Ovary (tissue), 9 donors: ENCODE results near the gene PSENEN. TPM values are rescaled to one million over a fixed set of nuclear protein-coding genes. Genes with fewer than 3 reads are reported as not detected.
A peak's percentile ranks its signal among the peaks of the same experiment; 100 is the strongest.

ENCODE experiments used
- DNase-seq, 5 donors: peaks; one replicate each; pipeline ENCODE4 v3.0.0-alpha.2; 2019 to 2020
- H3K27ac ChIP-seq, 2 donors: fragments of 200-600 bp; one replicate each; pipeline versions ENCODE4 v1.5.1 to v1.8.0; 2019 to 2022
- H3K27me3 ChIP-seq: fragments of 200-600 bp; one replicate; pipeline ENCODE4 v1.8.0; 2022
- H3K36me3 ChIP-seq: fragments of 200-600 bp; sonication (generic); one replicate; pipeline ENCODE4 v1.5.1; 2019
- H3K4me1 ChIP-seq: one replicate; pipeline ENCODE4 v1.8.1; 2013; ENCODE audit warnings: mild to moderate bottlenecking, moderate library complexity; ENCODE audit not compliant: insufficient read depth
- H3K4me3 ChIP-seq: fragments of 200-600 bp; sonication (generic); one replicate; pipeline ENCODE4 v1.5.1; 2017
- H3K9me3 ChIP-seq, 2 donors: fragments of 200-600 bp in 1 of 2; sonication (generic) in 1 of 2; one replicate each; pipeline versions ENCODE4 v1.5.1 to v1.8.1; 2013 to 2019; ENCODE audit warnings: mild to moderate bottlenecking in 1 of 2, moderate library complexity in 1 of 2
- CTCF ChIP-seq, 3 donors: fragments of 450-650 bp in 2 of 3; fragments of 200-600 bp in 1 of 3; IDR thresholded peaks; one replicate each; pipeline versions ENCODE4 v1.5.1 to v1.8.0; 2016 to 2022; ENCODE audit warnings: antibody characterized with exemption in 3 of 3, mild to moderate bottlenecking in 1 of 3
- EP300 ChIP-seq: sonication (generic); formaldehyde crosslinking; IDR thresholded peaks from one replicate; pipeline ENCODE4 v1.6.1; 2017; ENCODE audit warnings: antibody characterized with exemption
- POLR2A ChIP-seq: fragments of 450-650 bp; IDR thresholded peaks from one replicate; pipeline ENCODE4 v1.6.1; 2017; ENCODE audit warnings: antibody characterized with exemption, mild to moderate bottlenecking, moderate library complexity
- WGBS, 3 donors: extraction: QIAGEN DNeasy Blood & Tissue Kit in 1 of 3; methylation state at CpG; one replicate each; pipeline versions ENCODE4 v1.1.5 to v1.1.7; 2013 to 2017; 5-methylcytosine and 5-hydroxymethylcytosine counted together
- intact Hi-C, 4 donors: fragments of 100-400 bp; cut with DNase I; formaldehyde crosslinking; loops; one replicate each; pipeline versions ENCODE4 v1.11.0 to v1.15.1; 2022 to 2023
- polyA plus RNA-seq, 2 donors: library from polyadenylated mRNA; stranded (reverse); fragments of 200-250 nt in 1 of 2; fragments of 350-450 nt in 1 of 2; fragmentation: Illumina TruSeq in 1 of 2; extraction: RNeasy Lipid Tissue Mini Kit (QIAGEN cat#74804) in 1 of 2; gene quantifications; one replicate each; pipeline ENCODE4 v1.2.3, GENCODE V29; 2013 to 2014
- total RNA-seq, 7 donors: library from RNA; depleted of rRNA in 2 of 7; stranded (reverse); fragments of >200 nt in 2 of 7; fragmentation: NEBNext Ultra II Directional in 3 of 7; extraction: Animal tissue kit (Norgen Biotek cat#: 25700) in 3 of 7; gene quantifications; one replicate each; pipeline versions ENCODE4 v1.1.0 to v1.2.4, GENCODE V29; 2016 to 2023
- donor health status: DM: no; HTN: no; CAD: no; lungs with moderate emphysema.
- donor health status: DM: no; HTN: no; CAD: no.
- donor health status: Bipolar disorder and iron deficiency.
- donor health status: DM: yes; HTN: yes; CAD: no.
- donor health status: DM: no; HTN: no; CAD: no.
- donor health status: DM: yes; HTN: yes; CAD: no.

The PSENEN gene
- total and polyA plus RNA-seq, 9 donors: 23.4 to 90.4 (median 44.6) TPM

GRCh38 chr19:35739275-35740107, 6.0 kb upstream of the PSENEN start:
- no peaks in the 10 kb centered on the region for H3K27me3 ChIP-seq
- H3K4me3 ChIP-seq: peak overlapping the region; percentile 45
- DNase-seq: peak in 4 of 5 donors; percentile 28 to 64 (median 55)
- TF ChIP-seq CTCF (IDR thresholded peaks at IDR 0.05) (no peak), POLR2A (no peak), EP300 (no peak)
- WGBS, 3 donors: 62 to 76% (median 67%) methylated on average over 29 of the region's 29 CpGs
- no peaks in the 10 kb centered on the region for H3K36me3 ChIP-seq
- H3K9me3 ChIP-seq: no peaks in the 10 kb centered on the region
- H3K27ac ChIP-seq: peak overlapping the region; percentile 36 to 79
- intact Hi-C loops: no loop called here
- H3K4me1 ChIP-seq: peaks cover 6% of the 10 kb centered on the region

GRCh38 chr19:35740108-35740422, 5.4 kb upstream of the PSENEN start:
- no peak for DNase-seq
- Histone ChIP-seq H3K36me3 (no peaks in the 10 kb centered on the region), H3K4me3 (peak overlapping the region; percentile 45), H3K9me3 (no peaks in the 10 kb centered on the region), H3K4me1 (peaks cover 6% of the 10 kb centered on the region), H3K27ac (peak overlapping the region; percentile 36 to 79), H3K27me3 (no peaks in the 10 kb centered on the region)
- intact Hi-C loops: no loop called here
- 2 to 3% (median 2%) methylated on average over 16 of the region's 16 CpGs for WGBS, 3 donors
- TF ChIP-seq POLR2A (no peak), CTCF (IDR thresholded peaks at IDR 0.05) (no peak), EP300 (no peak)

GRCh38 chr19:35740423-35741202, 4.8 kb upstream of the PSENEN start:
- H3K9me3 ChIP-seq: no peaks in the 10 kb centered on the region
- WGBS, 3 donors: 0 to 1% (median 0%) methylated on average over 63 of the region's 63 CpGs
- intact Hi-C loops: no loop called here
- peaks cover 6% of the 10 kb centered on the region for H3K4me1 ChIP-seq
- H3K4me3 ChIP-seq: peak overlapping the region; percentile 58
- no peaks in the 10 kb centered on the region for H3K27me3 ChIP-seq
- H3K36me3 ChIP-seq: no peaks in the 10 kb centered on the region
- TF ChIP-seq POLR2A: peak; percentile 75
- peak in 1 of 3 donors; percentile 36 for TF ChIP-seq CTCF (IDR thresholded peaks at IDR 0.05)
- peak; percentile 98 for TF ChIP-seq EP300
- H3K27ac ChIP-seq: peak overlapping the region; percentile 36 to 79
- peak; percentile 98 to 99 (median 99) for DNase-seq

GRCh38 chr19:35741203-35741515, 4.3 kb upstream of the PSENEN start:
- no peak for DNase-seq
- peaks cover 10% of the 10 kb centered on the region for H3K4me1 ChIP-seq
- intact Hi-C loops: no loop called here
- peak overlapping the region in 1 of 2 donors; percentile 78 for H3K27ac ChIP-seq
- peak overlapping the region; percentile 58 for H3K4me3 ChIP-seq
- no peaks in the 10 kb centered on the region for H3K9me3 ChIP-seq
- H3K27me3 ChIP-seq: no peaks in the 10 kb centered on the region
- 3 to 10% (median 5%) methylated on average over 12 of the region's 12 CpGs for WGBS, 3 donors
- no peak for TF ChIP-seq POLR2A
- TF ChIP-seq CTCF (IDR thresholded peaks at IDR 0.05): no peak
- no peak for TF ChIP-seq EP300
- H3K36me3 ChIP-seq: no peaks in the 10 kb centered on the region
